ENCODE results near the gene ITGB2. TPM values are rescaled to one million over a fixed set of nuclear protein-coding genes. Genes with fewer than 3 reads are reported as not detected.

The ITGB2 gene
- total and polyA plus RNA-seq, 2 donors (not counting 1 experiment from before 2014, with no cell fraction given) = 0.05 TPM; not detected in 1

DNA sequence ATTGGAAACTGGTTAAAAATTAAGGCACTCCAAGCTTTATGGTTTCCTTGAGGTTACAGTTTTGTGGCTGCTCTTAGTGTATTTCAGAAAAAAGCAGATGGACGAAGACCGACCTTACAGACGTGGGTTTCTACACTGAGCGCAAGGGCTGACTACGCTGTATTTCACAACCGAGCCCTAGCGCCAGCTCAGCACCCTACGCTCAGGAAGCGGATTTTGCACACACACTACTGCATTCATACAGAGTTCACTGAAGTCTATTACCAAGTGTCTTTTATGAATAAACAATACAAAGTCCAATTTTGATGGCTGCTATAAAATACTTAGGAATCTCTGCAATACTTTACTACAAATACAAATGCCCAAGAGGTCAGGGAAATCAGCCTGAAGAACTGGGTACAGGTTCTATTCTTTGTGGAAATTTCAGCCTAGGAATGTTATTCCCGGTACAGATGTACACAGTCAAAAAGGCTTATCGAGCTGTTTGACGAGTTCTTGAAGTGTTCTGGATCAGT is 71.0 kb downstream of the ITGB2 start:
- Histone ChIP-seq H3K27ac (ENCODE audit: insufficient read depth, low read length) (no peak overlapping the region), H4K20me1 (ENCODE audit: control insufficient read depth, extremely low read depth, insufficient read depth, low read length) (no peaks in the 10 kb centered on the region), H3K79me2 (ENCODE audit: control insufficient read depth, insufficient read depth, low read length) (peaks cover 7% of the 10 kb centered on the region), H3K9me3 (ENCODE audit: control insufficient read depth, insufficient read depth, low read depth, low read length) (no peaks in the 10 kb centered on the region), H2AFZ (ENCODE audit: low read length) (no peak overlapping the region), H3K36me3 (ENCODE audit: control insufficient read depth, insufficient read depth, low read length) (peaks cover 32% of the 10 kb centered on the region), H3K9ac (ENCODE audit: insufficient read depth, low read length) (no peak overlapping the region), H3K27me3 (ENCODE audit: control insufficient read depth, insufficient read depth, low read length) (no peaks in the 10 kb centered on the region), H3K4me2 (ENCODE audit: extremely low read depth, insufficient read depth, low read length) (no peak overlapping the region), H3K4me1 (ENCODE audit: control insufficient read depth, extremely low read depth, insufficient read depth, low read length) (peaks cover 13% of the 10 kb centered on the region), H3K4me3 (replicated peaks in 1 of 4; ENCODE audit: control extremely low read depth in 1 of 4, insufficient read depth in 1 of 4, low read depth in 3 of 4, low read length in 4 of 4) (no peak overlapping the region)
- TF ChIP-seq EZH2 (IDR thresholded peaks at IDR 0.05; ENCODE audit: low read length, missing control alignments) = no peak
- TF ChIP-seq, protein P1, sequence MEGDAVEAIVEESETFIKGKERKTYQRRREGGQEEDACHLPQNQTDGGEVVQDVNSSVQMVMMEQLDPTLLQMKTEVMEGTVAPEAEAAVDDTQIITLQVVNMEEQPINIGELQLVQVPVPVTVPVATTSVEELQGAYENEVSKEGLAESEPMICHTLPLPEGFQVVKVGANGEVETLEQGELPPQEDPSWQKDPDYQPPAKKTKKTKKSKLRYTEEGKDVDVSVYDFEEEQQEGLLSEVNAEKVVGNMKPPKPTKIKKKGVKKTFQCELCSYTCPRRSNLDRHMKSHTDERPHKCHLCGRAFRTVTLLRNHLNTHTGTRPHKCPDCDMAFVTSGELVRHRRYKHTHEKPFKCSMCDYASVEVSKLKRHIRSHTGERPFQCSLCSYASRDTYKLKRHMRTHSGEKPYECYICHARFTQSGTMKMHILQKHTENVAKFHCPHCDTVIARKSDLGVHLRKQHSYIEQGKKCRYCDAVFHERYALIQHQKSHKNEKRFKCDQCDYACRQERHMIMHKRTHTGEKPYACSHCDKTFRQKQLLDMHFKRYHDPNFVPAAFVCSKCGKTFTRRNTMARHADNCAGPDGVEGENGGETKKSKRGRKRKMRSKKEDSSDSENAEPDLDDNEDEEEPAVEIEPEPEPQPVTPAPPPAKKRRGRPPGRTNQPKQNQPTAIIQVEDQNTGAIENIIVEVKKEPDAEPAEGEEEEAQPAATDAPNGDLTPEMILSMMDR (conservative IDR thresholded peaks at IDR 0.05 in 1 of 2, IDR thresholded peaks at IDR 0.05 in 1 of 2; ENCODE audit: low read depth in 1 of 2, low read length in 2 of 2) = no peak
- no peak for DNase-seq (ENCODE audit: low read depth in 2 of 2)

DNA sequence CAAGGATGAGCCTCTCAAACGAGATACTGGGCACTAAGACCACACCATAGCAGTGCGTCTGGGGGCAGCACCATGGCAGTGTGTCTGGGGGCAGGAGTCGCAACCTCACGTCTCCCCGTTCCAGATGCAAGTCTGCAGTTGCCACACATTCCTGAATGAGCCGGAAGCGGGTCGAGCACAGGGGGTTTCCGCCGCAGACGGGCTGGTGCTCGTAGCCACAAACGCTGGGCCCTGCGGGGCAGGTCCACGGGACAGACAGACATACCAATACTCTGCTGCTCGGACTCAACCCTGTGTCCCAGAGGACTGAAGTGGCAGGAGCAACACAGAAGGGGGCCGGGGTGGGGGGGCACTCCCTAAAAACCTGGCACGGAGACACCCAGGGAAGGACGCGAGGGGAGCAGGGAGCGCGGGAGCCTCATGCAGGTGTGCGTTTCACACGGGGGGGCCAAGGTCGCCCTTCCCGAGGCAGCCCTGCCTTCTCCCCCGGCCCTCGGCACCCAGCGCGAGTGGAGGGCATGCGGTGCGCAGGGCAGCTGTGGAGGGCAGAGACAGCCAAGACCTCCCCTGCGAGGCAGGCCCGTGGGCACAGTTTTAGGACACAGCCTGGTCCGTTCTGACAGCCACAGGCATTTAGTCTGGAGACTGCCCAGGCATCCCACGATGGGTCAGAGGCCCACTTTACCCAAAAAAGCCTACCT is 71.7 kb downstream of the ITGB2 start:
- peaks cover 5% of the 10 kb centered on the region for H3K79me2 ChIP-seq (ENCODE audit: control insufficient read depth, insufficient read depth, low read length)
- no peaks in the 10 kb centered on the region for H4K20me1 ChIP-seq (ENCODE audit: control insufficient read depth, extremely low read depth, insufficient read depth, low read length)
- no peaks in the 10 kb centered on the region for H3K9me3 ChIP-seq (ENCODE audit: control insufficient read depth, insufficient read depth, low read depth, low read length)
- no peak overlapping the region for H3K4me2 ChIP-seq (ENCODE audit: extremely low read depth, insufficient read depth, low read length)
- no peak for TF ChIP-seq EZH2 (IDR thresholded peaks at IDR 0.05; ENCODE audit: low read length, missing control alignments)
- TF ChIP-seq, protein P1 (conservative IDR thresholded peaks at IDR 0.05 in 1 of 2, IDR thresholded peaks at IDR 0.05 in 1 of 2; ENCODE audit: low read depth in 1 of 2, low read length in 2 of 2) = no peak
- H3K4me1 ChIP-seq (ENCODE audit: control insufficient read depth, extremely low read depth, insufficient read depth, low read length) = peaks cover 13% of the 10 kb centered on the region
- H2AFZ ChIP-seq (ENCODE audit: low read length) = no peak overlapping the region
- H3K27me3 ChIP-seq (ENCODE audit: control insufficient read depth, insufficient read depth, low read length) = no peaks in the 10 kb centered on the region
- no peak overlapping the region for H3K9ac ChIP-seq (ENCODE audit: insufficient read depth, low read length)
- no peak overlapping the region for H3K27ac ChIP-seq (ENCODE audit: insufficient read depth, low read length)
- H3K36me3 ChIP-seq (ENCODE audit: control insufficient read depth, insufficient read depth, low read length) = peaks cover 25% of the 10 kb centered on the region
- DNase-seq (ENCODE audit: low read depth in 2 of 2) = no peak
- H3K4me3 ChIP-seq (replicated peaks in 1 of 4; ENCODE audit: control extremely low read depth in 1 of 4, insufficient read depth in 1 of 4, low read depth in 3 of 4, low read length in 4 of 4) = no peak overlapping the region

DNA sequence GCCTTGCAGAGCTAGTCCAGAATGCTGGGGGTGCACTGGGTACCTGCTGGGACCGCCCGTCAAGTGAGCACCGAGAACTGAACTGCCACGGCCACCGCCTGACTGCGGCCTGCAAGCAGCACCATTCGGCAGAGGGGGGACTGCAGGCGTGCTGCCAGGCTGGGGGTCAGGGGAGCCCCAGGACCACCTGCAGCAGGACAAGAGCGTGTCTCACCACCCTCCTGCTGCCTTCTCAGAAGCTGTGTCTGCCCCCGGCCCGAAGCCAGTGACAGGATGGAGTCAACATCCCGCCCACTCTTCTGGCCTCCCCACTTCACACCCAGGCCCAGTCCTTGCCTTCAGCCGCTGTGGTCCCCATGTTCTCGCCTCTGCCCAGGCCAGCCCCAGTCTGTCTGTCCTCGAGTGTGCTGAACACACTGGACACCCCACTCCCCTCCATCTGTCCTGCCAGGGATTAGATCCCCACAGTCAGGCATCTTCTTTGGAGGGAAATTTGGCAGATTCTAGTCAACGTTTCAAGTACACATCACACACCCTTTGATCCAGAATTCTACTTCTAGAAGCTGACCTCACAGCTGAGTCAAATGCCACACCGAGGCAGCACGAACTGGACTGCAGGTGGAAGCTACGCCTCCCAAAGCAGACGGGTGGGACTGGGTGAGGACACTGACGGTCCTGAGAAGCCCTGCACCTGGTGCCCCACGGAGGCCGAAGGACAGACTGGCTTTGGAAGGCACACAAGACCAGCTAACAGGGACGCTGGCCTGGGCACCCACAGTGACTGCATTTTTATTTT is 73.2 kb downstream of the ITGB2 start:
- no peak overlapping the region for H3K4me2 ChIP-seq (ENCODE audit: extremely low read depth, insufficient read depth, low read length)
- no peaks in the 10 kb centered on the region for H4K20me1 ChIP-seq (ENCODE audit: control insufficient read depth, extremely low read depth, insufficient read depth, low read length)
- DNase-seq (ENCODE audit: low read depth in 2 of 2) = no peak
- H3K79me2 ChIP-seq (ENCODE audit: control insufficient read depth, insufficient read depth, low read length) = no peaks in the 10 kb centered on the region
- no peak overlapping the region for H3K27ac ChIP-seq (ENCODE audit: insufficient read depth, low read length)
- no peak overlapping the region for H2AFZ ChIP-seq (ENCODE audit: low read length)
- H3K27me3 ChIP-seq (ENCODE audit: control insufficient read depth, insufficient read depth, low read length) = peaks cover 3% of the 10 kb centered on the region
- H3K4me1 ChIP-seq (ENCODE audit: control insufficient read depth, extremely low read depth, insufficient read depth, low read length) = peaks cover 13% of the 10 kb centered on the region
- TF ChIP-seq, protein P1 (conservative IDR thresholded peaks at IDR 0.05 in 1 of 2, IDR thresholded peaks at IDR 0.05 in 1 of 2; ENCODE audit: low read depth in 1 of 2, low read length in 2 of 2) = no peak
- no peak for TF ChIP-seq EZH2 (IDR thresholded peaks at IDR 0.05; ENCODE audit: low read length, missing control alignments)
- no peaks in the 10 kb centered on the region for H3K9me3 ChIP-seq (ENCODE audit: control insufficient read depth, insufficient read depth, low read depth, low read length)
- H3K36me3 ChIP-seq (ENCODE audit: control insufficient read depth, insufficient read depth, low read length) = peaks cover 19% of the 10 kb centered on the region
- H3K4me3 ChIP-seq (replicated peaks in 1 of 4; ENCODE audit: control extremely low read depth in 1 of 4, insufficient read depth in 1 of 4, low read depth in 3 of 4, low read length in 4 of 4) = no peak overlapping the region
- H3K9ac ChIP-seq (ENCODE audit: insufficient read depth, low read length) = no peak overlapping the region

Measured in fibroblast of lung (primary cell).